Measurements from ENCODE around the gene LDB2.

DNA sequence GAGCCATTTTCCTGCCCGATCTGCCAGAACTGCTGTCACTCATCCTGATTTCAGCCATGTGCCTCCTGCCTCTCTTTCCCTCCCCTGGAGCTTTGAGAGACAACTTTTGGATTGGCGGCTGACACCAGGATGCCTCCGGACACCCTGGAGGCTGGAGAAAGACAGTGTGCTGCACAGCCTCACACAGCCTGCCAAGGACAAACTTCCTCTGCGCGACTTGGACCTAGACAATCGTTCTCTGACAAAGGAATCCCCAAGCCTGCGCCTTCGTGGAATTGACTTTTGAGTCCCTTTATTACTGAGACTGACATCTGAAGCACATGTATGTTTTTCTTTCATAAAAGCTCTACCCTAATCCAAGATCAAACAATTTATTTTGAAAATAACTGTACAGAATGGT lies 10.8 kb upstream of the LDB2 start:
- TF ChIP-seq RAD21 (IDR thresholded peaks at IDR 0.05; ENCODE audit: low read depth) (no peak), EGR1 (IDR thresholded peaks at IDR 0.05) (no peak), EP300 (IDR thresholded peaks at IDR 0.05; ENCODE audit: borderline replicate concordance) (no peak), CREB1 (IDR thresholded peaks at IDR 0.05; ENCODE audit: low read depth) (no peak), TCF12 (IDR thresholded peaks at IDR 0.05; ENCODE audit: low read depth) (no peak), TAF1 (IDR thresholded peaks at IDR 0.05; ENCODE audit: low read depth) (no peak), ZBTB7A (IDR thresholded peaks at IDR 0.05; ENCODE audit: low read depth) (no peak), NFIC (IDR thresholded peaks at IDR 0.05) (no peak), YY1 (IDR thresholded peaks at IDR 0.05; ENCODE audit: low read depth) (no peak)
- TF ChIP-seq, protein P1, sequence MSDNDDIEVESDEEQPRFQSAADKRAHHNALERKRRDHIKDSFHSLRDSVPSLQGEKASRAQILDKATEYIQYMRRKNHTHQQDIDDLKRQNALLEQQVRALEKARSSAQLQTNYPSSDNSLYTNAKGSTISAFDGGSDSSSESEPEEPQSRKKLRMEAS (IDR thresholded peaks at IDR 0.05), result no peak
- TF ChIP-seq, protein P2, sequence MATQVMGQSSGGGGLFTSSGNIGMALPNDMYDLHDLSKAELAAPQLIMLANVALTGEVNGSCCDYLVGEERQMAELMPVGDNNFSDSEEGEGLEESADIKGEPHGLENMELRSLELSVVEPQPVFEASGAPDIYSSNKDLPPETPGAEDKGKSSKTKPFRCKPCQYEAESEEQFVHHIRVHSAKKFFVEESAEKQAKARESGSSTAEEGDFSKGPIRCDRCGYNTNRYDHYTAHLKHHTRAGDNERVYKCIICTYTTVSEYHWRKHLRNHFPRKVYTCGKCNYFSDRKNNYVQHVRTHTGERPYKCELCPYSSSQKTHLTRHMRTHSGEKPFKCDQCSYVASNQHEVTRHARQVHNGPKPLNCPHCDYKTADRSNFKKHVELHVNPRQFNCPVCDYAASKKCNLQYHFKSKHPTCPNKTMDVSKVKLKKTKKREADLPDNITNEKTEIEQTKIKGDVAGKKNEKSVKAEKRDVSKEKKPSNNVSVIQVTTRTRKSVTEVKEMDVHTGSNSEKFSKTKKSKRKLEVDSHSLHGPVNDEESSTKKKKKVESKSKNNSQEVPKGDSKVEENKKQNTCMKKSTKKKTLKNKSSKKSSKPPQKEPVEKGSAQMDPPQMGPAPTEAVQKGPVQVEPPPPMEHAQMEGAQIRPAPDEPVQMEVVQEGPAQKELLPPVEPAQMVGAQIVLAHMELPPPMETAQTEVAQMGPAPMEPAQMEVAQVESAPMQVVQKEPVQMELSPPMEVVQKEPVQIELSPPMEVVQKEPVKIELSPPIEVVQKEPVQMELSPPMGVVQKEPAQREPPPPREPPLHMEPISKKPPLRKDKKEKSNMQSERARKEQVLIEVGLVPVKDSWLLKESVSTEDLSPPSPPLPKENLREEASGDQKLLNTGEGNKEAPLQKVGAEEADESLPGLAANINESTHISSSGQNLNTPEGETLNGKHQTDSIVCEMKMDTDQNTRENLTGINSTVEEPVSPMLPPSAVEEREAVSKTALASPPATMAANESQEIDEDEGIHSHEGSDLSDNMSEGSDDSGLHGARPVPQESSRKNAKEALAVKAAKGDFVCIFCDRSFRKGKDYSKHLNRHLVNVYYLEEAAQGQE (IDR thresholded peaks at IDR 0.05; ENCODE audit: low read depth), result no peak
- TF ChIP-seq, protein P3, sequence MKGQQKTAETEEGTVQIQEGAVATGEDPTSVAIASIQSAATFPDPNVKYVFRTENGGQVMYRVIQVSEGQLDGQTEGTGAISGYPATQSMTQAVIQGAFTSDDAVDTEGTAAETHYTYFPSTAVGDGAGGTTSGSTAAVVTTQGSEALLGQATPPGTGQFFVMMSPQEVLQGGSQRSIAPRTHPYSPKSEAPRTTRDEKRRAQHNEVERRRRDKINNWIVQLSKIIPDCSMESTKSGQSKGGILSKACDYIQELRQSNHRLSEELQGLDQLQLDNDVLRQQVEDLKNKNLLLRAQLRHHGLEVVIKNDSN (IDR thresholded peaks at IDR 0.05), result no peak
